HG02571 (cell line): Measurements from ENCODE around the gene MED13.

Source experiments
- ATAC-seq: cut with Tn5 transposase; IDR thresholded peaks from one replicate; pipeline ENCODE4 v1.9.1; 2021; ENCODE audit warnings: mild to moderate bottlenecking, moderate library complexity; ENCODE audit not compliant: unreplicated experiment

The MED13 gene

GRCh38 chr17:62064791-62065563, at the start of gene MED13:
Gene MED13 (minus strand): TSS chr17:62065278. CDS start chr17:62065205, 73 bp downstream.
- ATAC-seq, result no peak

GRCh38 chr17:62112229-62112628, 47.2 kb upstream of the MED13 start:
- ATAC-seq, result no peak

DNA sequence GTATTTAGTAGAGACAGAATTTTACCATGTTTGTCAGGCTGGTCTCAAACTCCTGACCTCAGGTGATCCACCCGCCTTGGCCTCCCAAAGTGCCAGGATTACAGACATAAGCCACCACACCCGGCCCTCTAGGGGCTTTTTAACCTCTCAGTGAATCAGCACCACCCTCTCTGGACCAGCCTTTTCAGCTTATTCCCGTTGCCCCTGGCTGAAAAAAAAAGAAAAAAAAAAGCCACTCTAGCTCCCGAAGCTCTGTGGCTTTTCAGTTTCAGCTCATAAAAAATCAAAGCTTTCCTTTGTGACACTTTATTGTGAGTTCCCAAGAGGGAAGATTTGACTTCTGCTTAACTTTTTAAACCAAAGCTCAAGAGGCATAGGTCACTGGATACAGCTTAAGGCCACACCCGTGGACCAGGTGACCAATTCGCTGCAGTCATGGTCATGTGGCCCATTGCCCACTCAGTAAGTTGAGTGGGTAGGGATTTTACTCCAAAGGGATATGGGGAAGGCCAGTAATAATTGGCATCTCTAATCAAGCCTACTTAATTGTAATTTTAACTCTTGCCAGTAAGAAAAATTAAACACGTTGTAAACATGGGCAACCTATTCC, 46.6 kb upstream of the MED13 start:
- ATAC-seq, result no peak

- ATAC-seq, result no peak
Observed at GRCh38 chr17:62110923-62111484, 45.9 kb upstream of the MED13 start.

- ATAC-seq, result no peak
Observed at GRCh38 chr17:62109924-62110323, 44.8 kb upstream of the MED13 start.

DNA sequence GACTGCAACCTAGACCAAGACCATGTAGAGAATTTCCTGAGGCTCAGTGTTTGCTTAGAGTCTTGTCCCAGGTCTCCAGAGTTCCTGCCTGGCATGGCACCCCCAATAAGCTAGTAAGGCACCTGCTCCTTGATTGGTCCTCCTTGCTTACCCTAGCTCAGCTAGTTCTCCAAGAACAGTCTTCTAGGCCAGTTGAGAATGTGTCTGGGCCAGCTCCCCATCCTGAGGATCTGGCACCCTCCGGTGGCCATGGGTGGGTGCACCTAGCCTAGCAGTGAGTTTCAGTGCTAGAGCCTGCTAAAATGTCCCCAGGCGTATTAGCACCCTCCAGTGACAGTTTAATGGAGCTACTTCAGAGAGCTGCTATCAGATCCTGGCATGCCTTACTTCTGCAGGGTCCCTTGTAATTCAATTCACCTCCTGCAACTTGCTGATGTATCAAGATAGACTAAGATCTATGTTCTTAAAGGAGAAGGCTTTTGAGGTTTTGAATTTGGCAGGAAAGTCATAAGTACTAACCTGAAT, 44.4 kb upstream of the MED13 start:
- ATAC-seq, result peak; percentile 97

DNA sequence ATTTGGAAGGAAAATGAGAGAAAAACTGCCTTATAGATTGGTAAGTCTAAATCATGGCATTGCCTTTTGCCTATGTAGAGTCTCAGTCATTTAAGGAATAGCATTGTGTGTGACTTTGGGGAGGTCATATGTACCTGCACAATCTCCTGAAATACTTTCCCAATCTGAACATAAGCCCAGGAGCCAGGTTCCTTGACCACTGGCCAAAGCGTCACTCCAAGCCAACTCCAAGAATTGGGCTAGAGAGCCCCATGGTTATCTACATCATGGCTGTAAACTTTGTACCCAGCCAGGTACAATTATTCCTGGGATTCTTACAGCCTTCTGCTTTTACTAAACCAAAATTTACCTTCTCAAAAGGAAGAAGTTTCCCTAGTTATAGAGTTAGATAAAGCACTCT, 40.8 kb upstream of the MED13 start:
- ATAC-seq, result no peak

GRCh38 chr17:62105357-62105756, 40.3 kb upstream of the MED13 start:
- ATAC-seq, result no peak

- no peak for ATAC-seq
Observed at GRCh38 chr17:62101515-62101914, 36.4 kb upstream of the MED13 start.

DNA sequence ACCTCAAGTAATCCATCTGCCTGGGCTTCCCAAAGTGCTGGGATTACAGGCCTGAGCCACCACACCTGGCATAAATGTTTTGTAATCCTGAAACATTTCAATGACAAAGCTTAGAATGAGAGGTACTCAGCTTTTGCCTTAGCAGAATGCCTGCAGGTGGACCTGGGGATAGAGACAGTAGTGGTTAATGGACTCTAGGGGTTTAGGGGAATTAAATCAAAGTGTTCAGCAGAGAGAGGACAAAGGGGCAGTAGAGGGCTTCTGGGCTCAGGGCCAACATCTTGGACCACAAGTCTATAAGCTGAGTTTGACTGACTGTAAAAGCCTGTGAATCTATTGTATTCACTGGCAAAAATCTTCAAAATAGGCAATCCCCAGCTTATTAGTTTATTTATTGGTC, 36.0 kb upstream of the MED13 start:
- ATAC-seq, result no peak

DNA sequence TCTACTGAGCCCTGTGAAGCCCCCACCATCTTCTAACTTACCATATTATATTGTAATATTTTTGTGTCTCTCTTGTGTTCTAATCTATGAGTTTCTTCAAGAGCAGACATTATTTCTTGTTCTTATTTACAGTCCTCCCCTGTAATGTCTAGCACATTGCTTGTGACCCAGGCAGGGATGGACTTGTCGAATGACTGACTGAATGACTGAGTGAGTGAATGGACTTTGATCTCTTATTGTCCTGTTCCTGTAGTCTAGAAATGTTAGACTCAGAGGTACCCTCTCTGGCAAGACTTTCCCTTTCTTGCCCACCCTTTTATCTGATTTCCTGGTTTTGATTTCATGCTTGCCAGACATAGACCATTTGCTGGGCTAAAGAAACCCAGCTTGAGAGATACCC, 35.0 kb upstream of the MED13 start:
- ATAC-seq, result no peak

DNA sequence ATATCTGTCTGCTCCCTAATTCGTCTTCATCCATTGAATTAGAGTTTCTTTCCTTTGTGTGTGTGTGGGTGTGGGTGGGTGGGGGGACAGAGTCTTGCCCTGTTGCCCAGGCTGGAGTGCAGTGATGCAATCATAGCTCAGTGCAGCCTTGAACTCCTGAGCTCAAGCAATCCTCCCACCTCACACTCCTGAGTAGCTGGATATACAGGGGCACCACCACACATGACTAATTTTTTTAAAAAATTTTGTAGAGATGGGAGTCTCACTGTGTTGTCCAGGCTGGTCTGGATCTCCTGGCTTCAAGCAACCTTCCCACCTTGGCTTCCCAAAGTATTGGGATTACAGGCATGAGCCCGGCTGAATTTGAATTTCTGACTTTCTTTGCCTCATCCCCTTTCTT, 34.5 kb upstream of the MED13 start:
- ATAC-seq, result no peak

- peak; percentile 93 for ATAC-seq
Observed at GRCh38 chr17:62098623-62099231, 33.6 kb upstream of the MED13 start.

- ATAC-seq, result no peak
Observed at GRCh38 chr17:62096401-62096670, 31.3 kb upstream of the MED13 start.

- ATAC-seq, result no peak
Observed at GRCh38 chr17:62094175-62094574, 29.1 kb upstream of the MED13 start.

DNA sequence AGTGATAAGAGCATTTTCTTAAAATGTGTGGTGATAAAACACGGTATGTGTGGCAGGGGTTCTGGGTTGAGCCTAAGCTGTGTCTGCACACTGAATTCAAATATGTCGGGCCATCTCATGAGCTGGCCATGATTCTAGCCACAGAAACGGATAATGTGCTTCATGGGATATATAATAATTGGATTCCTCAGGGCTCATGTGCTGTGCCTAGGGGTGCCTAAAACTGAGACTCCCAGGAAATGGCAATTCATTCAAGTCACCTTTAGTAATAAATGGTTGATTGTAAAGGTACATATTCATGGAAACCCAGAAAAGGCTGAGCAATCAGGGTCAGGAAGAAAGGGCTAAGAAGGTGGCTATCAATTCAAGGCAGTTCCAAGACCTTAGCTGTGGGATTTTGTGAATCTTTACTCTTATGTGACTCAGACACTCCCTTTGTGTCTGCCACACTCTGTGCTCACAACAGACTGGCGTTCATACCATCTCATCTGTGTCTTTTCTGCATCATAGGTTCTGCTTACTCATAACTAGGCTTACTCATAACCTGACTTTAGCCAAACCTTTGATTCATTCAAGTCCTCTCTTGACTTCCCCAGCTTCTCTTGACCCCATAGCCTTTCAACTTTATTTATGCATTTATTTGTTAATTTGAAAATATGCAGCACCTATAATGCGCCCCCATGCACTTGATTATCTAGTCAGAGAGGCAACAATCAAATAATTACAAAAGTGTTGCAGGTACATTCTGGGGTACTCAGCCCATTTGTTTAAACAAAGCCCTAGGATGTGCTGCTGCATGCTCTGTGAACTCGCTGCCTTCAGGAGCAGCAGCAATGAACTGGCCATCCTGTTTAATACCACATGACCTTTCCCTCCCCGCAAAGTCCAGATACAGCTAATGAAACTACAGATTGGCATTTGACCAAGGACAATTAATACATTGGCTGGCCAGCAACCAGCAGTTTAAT, 28.4 kb upstream of the MED13 start:
- peak; percentile 95 for ATAC-seq

- no peak for ATAC-seq
Observed at GRCh38 chr17:62092784-62093183, 27.7 kb upstream of the MED13 start.

DNA sequence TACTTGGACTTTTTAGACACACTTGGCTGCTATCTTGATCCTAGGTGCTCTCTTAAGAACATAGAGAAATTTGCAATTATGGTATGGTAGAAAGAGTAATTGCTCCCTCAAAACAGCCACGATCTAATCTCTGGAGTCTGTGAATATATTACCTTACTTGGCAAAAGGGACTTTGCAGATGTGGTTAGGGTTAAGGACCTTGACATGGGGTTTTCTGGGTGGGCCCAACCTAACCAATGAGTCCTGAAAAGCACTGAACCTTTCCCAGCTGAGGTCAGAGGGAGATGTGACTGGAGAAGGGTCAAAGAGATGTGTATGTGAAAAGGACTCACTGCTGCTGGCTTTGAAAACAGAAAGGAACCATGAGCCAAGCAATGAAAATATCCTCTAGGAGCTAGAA, 26.7 kb upstream of the MED13 start:
- no peak for ATAC-seq

- ATAC-seq, result no peak
Observed at GRCh38 chr17:62090868-62091267, 25.8 kb upstream of the MED13 start.

DNA sequence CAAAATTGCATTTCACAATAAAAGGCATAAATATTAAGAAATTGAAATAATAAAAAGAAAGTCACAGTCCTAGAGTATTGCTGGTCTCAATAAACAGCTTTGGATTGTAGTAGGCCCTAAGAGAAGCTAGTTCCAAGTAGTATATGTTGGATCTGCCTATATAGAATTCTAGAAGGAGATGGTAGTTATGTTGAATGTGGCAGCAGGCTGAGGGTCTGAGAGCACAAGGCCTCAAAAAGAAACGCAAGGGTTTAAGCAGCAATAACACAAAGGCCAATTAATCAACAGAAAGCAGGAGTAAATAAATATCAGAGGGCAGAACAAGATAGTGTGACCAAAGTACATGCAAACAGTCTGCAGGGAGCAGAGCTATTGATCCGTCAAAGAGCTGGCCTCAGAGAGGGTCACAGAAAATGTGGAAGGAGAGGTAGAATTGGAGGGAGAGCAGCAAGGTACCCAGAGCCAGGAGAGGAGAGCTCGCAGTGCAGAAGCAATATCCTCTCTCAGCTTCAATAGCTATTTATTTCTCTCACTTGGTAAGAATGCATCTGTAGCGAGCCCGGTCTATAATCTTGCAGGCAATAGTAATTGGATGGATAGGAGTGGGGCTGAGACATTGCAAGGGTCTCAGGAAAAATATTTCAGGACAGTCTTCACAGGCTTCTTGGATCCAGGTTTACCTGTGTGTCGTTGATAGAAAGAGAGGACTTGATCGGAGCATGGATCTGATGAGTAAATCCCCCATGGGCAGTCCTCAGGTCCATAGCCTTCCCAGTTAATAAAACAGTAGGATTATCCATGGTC, 25.1 kb upstream of the MED13 start:
- ATAC-seq, result no peak
